Measurements from ENCODE around the gene CHD2.

DNA sequence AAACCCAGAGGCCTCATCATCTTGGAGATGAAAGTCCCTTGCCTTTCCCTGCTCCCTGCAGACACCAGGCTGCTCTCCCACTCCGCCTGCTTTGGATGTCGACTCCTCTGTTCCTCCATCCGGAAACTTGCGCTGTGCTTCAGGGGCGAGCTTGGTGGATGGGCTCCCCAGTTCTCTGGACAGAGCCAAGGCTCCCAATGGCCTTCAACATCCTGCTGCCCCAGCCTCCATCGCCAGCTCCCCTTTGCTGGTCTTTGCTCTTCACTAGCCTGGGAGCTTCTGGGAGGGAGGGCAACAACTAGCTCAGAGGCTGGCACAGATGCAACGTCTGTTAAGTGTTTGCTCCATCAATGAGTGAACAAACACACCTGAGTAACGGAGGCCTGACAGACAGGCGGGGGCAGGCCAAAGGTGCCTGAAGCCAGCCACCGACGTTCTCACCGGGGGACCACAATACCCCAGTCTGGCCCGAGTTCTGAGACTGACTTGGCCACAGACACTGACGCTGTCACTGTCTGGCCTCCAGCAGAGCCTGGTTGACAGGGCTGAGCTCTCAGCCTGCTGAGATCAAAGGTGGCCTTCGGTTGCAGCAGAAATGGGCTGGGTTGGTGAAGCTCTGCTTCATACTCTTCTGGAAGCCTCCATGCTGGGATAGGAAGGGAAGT, 149.9 kb downstream of the CHD2 start:
- TF ChIP-seq, protein P1, sequence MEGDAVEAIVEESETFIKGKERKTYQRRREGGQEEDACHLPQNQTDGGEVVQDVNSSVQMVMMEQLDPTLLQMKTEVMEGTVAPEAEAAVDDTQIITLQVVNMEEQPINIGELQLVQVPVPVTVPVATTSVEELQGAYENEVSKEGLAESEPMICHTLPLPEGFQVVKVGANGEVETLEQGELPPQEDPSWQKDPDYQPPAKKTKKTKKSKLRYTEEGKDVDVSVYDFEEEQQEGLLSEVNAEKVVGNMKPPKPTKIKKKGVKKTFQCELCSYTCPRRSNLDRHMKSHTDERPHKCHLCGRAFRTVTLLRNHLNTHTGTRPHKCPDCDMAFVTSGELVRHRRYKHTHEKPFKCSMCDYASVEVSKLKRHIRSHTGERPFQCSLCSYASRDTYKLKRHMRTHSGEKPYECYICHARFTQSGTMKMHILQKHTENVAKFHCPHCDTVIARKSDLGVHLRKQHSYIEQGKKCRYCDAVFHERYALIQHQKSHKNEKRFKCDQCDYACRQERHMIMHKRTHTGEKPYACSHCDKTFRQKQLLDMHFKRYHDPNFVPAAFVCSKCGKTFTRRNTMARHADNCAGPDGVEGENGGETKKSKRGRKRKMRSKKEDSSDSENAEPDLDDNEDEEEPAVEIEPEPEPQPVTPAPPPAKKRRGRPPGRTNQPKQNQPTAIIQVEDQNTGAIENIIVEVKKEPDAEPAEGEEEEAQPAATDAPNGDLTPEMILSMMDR (conservative IDR thresholded peaks at IDR 0.05 in 1 of 2, IDR thresholded peaks at IDR 0.05 in 1 of 2; ENCODE audit: extremely low read depth in 1 of 2, insufficient read depth in 1 of 2, low read depth in 1 of 2, low read length in 2 of 2), result no peak
- TF ChIP-seq EZH2 (IDR thresholded peaks at IDR 0.05; ENCODE audit: borderline replicate concordance, low read length), result no peak
